Neural crest cell (in vitro differentiated cells): ENCODE measurements around the gene GPR35. TPM values are rescaled to one million over a fixed set of nuclear protein-coding genes. Genes with fewer than 3 reads are reported as not detected.
"Not testable (repeated sequence)": the region's sequence is repeated elsewhere in the genome, so short reads cannot be mapped to it uniquely, and the experiment has no call there.

Experiments used
- DNase-seq: peaks from one replicate; pipeline ENCODE4 v3.0.0; 2021; ENCODE audit warnings: low read depth, mixed read lengths, low spot score
- H3K27ac Mint-ChIP-seq: one replicate; pipeline ENCODE4 v1.8.0; 2021; ENCODE audit warnings: mild to moderate bottlenecking, mixed read lengths; ENCODE audit not compliant: unreplicated experiment
- H3K27me3 Mint-ChIP-seq: 2 replicates; pipeline ENCODE4 v1.8.0; 2021; ENCODE audit warnings: low read depth, mild to moderate bottlenecking, mixed read lengths
- H3K36me3 Mint-ChIP-seq: 2 replicates; pipeline ENCODE4 v1.8.0; 2021; ENCODE audit warnings: low read depth, mild to moderate bottlenecking, mixed read lengths
- H3K4me1 Mint-ChIP-seq: 2 replicates; pipeline ENCODE4 v1.8.0; 2021; ENCODE audit warnings: mixed read lengths
- H3K4me3 Mint-ChIP-seq: one replicate; pipeline ENCODE4 v1.8.0; 2021; ENCODE audit warnings: mild to moderate bottlenecking, mixed read lengths
- H3K9me3 Mint-ChIP-seq: 2 replicates; pipeline ENCODE4 v1.8.0; 2021; ENCODE audit warnings: mixed read lengths
- CTCF ChIP-seq: fragments of 200-600 bp; sonication (generic); conservative IDR thresholded peaks from 2 replicates; pipeline ENCODE4 v1.5.0; 2021; ENCODE audit warnings: antibody characterized with exemption, mild to moderate bottlenecking
- total RNA-seq: library from RNA; stranded (reverse); gene quantifications from 2 replicates; pipeline ENCODE4 v1.2.1, GENCODE V29; 2021

GPR35 gene
- total RNA-seq, 1 donor from 2014 or later = 1.7 TPM

GRCh38 chr2:240670950-240671349 is 45.7 kb downstream of the GPR35 start:
- H3K27me3 Mint-ChIP-seq = peaks cover 51% of the 10 kb centered on the region
- H3K4me1 Mint-ChIP-seq = no peaks in the 10 kb centered on the region
- H3K27ac Mint-ChIP-seq = no peak overlapping the region
- TF ChIP-seq CTCF = no peak
- no peaks in the 10 kb centered on the region for H3K36me3 Mint-ChIP-seq
- peaks cover 4% of the 10 kb centered on the region for H3K9me3 Mint-ChIP-seq
- no peak for DNase-seq
- H3K4me3 Mint-ChIP-seq = no peak overlapping the region

DNA sequence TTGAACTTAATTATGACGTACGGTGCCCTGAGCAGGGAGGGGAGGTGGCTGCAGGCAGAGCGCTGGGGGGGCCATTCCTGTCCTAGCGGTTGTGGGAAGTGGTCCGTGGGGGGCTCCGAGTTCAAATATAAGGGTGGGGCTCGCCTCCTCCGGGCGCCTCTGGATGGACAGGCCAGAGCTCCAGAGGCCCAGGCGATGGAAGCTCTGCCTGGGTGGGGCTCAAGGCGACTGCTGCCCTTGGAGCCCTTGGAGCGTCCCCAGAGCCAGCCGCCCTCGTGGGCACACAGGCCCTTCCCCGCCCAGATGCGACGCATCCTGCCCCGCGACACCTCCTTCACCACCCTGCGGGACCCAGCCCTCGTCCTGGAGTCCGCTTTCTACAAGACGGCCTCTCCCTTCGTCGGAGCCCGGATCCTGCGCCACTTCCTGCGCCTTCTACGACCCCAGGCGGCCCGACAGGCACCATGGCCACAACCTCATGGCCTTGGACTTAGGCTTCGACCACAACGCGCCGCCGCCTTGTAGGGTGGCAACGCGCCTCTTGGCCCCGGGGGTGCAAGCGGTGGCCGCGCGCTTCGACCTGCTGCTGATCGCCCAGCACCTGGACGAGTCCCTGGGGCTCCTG is 46.9 kb downstream of the GPR35 start:
- H3K27ac Mint-ChIP-seq = no peak overlapping the region
- H3K9me3 Mint-ChIP-seq = no peaks in the 10 kb centered on the region
- DNase-seq = no peak
- H3K4me1 Mint-ChIP-seq = no peaks in the 10 kb centered on the region
- no peak for TF ChIP-seq CTCF
- H3K27me3 Mint-ChIP-seq = peaks cover 38% of the 10 kb centered on the region
- H3K4me3 Mint-ChIP-seq = no peak overlapping the region
- H3K36me3 Mint-ChIP-seq = no peaks in the 10 kb centered on the region

DNA sequence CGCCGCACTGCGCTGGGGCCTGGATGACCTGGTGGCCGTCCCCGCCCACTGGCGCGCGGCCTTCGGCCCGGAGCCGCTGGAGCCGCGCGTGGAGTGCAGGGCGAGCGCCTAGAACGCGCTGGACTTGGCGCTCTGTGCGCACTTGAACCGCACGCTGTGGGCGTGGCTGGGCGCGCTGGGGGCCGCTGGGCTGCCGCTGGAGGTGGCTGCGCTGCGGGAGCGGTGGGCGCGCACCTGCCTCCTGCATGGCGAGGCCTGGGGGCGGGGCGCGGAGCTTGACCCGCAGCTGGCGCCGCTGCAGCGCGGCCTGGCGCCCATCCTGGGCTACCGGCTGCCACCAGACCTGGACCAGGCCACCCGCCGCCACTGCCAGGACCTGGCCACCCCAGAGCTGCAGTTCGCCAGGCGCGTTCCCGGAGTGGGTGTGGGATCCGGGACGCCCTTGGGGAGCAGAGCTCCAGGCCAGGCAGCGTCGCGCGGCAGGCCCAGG is 47.5 kb downstream of the GPR35 start:
- Mint-ChIP-seq H3K9me3 (no peaks in the 10 kb centered on the region), H3K4me1 (no peaks in the 10 kb centered on the region), H3K27ac (no peak overlapping the region), H3K27me3 (peaks cover 33% of the 10 kb centered on the region), H3K36me3 (no peaks in the 10 kb centered on the region), H3K4me3 (no peak overlapping the region)
- TF ChIP-seq CTCF = no peak
- DNase-seq = no peak

GRCh38 chr2:240674461-240675184 is 49.3 kb downstream of the GPR35 start:
- H3K9me3 Mint-ChIP-seq, H3K36me3 Mint-ChIP-seq, H3K4me1 Mint-ChIP-seq, DNase-seq, H3K4me3 Mint-ChIP-seq, H3K27ac Mint-ChIP-seq: not testable (repeated sequence)
- peaks cover 22% of the 10 kb centered on the region for H3K27me3 Mint-ChIP-seq

DNA sequence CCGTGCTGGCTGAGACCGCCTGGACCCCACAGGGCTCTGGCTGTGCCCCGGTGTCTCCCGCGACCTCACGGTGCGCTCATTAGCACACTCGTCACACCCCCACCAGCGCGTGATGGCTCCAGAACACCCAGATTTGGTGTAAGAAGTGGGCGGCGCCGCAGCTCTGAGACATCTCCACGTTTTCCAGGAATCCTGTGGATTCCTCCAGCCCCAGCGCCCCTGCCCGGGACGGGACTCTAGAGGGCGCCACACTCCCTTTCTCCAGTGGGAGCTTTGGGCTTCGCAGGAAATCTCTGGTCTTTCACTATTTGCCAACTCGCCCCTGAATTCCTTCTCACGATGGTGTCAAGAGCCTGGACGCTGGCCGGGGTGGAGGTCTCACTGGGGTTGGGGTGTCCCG is 50.1 kb downstream of the GPR35 start:
- H3K4me1 Mint-ChIP-seq, H3K9me3 Mint-ChIP-seq, H3K4me3 Mint-ChIP-seq, H3K27ac Mint-ChIP-seq, DNase-seq, H3K36me3 Mint-ChIP-seq: not testable (repeated sequence)
- H3K27me3 Mint-ChIP-seq = peaks cover 15% of the 10 kb centered on the region

DNA sequence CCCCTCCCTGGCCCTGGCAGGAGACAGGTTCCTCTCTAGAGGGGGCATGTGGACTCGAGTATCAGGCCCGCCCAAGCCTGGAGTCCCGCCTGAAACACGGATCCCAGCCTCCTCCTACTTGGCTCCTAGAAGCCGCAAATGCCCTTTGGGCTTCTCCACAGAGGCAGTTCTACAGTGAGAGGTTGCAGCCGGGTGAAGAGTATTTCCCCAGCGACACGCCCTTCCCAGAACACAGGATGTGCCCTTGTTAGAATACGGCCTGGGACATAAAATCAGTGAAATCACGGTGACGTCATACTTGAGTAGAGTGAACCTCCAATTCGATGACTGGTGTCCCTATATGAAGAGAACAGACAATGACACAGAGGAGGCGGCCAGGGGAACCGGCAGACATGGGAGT is 52.8 kb downstream of the GPR35 start:
- not testable (repeated sequence) for DNase-seq, H3K36me3 Mint-ChIP-seq, H3K4me1 Mint-ChIP-seq, H3K27me3 Mint-ChIP-seq, H3K4me3 Mint-ChIP-seq, H3K27ac Mint-ChIP-seq, H3K9me3 Mint-ChIP-seq

DNA sequence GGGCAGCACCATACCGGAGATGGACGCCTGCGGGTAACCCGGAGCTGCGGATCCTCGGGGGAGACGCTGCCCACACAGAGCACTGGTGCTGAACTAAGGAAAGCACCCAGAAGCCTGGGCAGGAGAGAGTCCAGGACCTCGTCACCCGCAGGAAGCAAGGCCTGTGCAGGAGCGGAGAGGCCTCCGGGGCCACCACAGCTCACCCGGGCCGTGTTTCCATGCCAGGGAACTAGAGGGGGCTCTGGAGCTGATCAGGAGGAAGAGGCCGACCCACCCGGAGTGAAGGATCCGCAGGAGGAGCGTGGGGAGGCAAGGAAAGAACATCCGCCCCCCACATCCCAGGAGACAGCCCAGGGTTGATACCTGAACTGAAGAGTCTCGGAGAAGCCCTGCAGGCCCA is 53.6 kb downstream of the GPR35 start:
- H3K27ac Mint-ChIP-seq, H3K27me3 Mint-ChIP-seq, H3K4me1 Mint-ChIP-seq, H3K36me3 Mint-ChIP-seq, H3K4me3 Mint-ChIP-seq, DNase-seq, H3K9me3 Mint-ChIP-seq: not testable (repeated sequence)

GRCh38 chr2:240680185-240680584 is 54.9 kb downstream of the GPR35 start:
- H3K27me3 Mint-ChIP-seq, H3K4me1 Mint-ChIP-seq, H3K9me3 Mint-ChIP-seq, DNase-seq, H3K27ac Mint-ChIP-seq, H3K36me3 Mint-ChIP-seq, H3K4me3 Mint-ChIP-seq: not testable (repeated sequence)
